SK-N-SH (cell line): ENCODE data around the gene SEC14L1. TPM values are rescaled to one million over a fixed set of nuclear protein-coding genes. Genes with fewer than 3 reads are reported as not detected.
A peak's percentile ranks its signal among the peaks of the same experiment; 100 is the strongest.

Experiments used
- CTCF ChIA-PET: fragments of 300-600, 350-600 bp; formaldehyde crosslinking; extraction: SDS; loops from one replicate; lab custom pipeline; 2021; lab: Yijun Ruan, JAX
- POLR2A ChIA-PET: fragments of 350-600 bp; sonication (Branson Sonifier 250); formaldehyde crosslinking; extraction: SDS; loops from one replicate; lab custom pipeline; 2020; ENCODE audit warnings: antibody characterized with exemption, inconsistent platforms; lab: Yijun Ruan, JAX
- DNase-seq: peaks from one replicate; pipeline ENCODE4 v3.0.0; 2012
- H2AFZ ChIP-seq: fragments of 200-600 bp; sonication (generic); 2 replicates; pipeline ENCODE4 v1.8.1; 2016; ENCODE audit warnings: antibody characterized with exemption, mild to moderate bottlenecking, low read depth
- H3F3A ChIP-seq: fragments of 200-600 bp; sonication (generic); replicated peaks from 2 replicates; pipeline ENCODE3; 2016; ENCODE audit warnings: antibody characterized with exemption, mild to moderate bottlenecking; ENCODE audit not compliant: insufficient read depth
- H3K27ac ChIP-seq, 2 experiments: fragments of 200-500 bp in 1 of 2; fragments of 200-600 bp in 1 of 2; sonication (Bioruptor generic) in 1 of 2; sonication (generic), shearing (Covaris generic) in 1 of 2; 2 replicates each; pipeline versions ENCODE4 v1.5.1 to v1.6.1; 2014 to 2016; ENCODE audit warnings: low read depth in 2 of 2, inconsistent platforms in 1 of 2, low read length in 1 of 2, mild to moderate bottlenecking in 1 of 2, mixed read lengths in 1 of 2
- H3K27me3 ChIP-seq: fragments of 200-600 bp; sonication (generic), shearing (Covaris generic); 2 replicates; pipeline ENCODE4 v1.6.1; 2016; ENCODE audit warnings: mixed run types; ENCODE audit not compliant: insufficient read depth
- H3K36me3 ChIP-seq, 2 experiments: fragments of 200-500 bp in 1 of 2; fragments of 200-600 bp in 1 of 2; sonication (Bioruptor generic) in 1 of 2; sonication (generic) in 1 of 2; replicated peaks in 1 of 2; 2 replicates each; pipeline versions ENCODE3 to v1.5.1; 2014 to 2016; ENCODE audit warnings: low read length in 1 of 2, mild to moderate bottlenecking in 1 of 2; ENCODE audit not compliant: insufficient read depth in 2 of 2, control insufficient read depth in 1 of 2
- H3K4me1 ChIP-seq, 2 experiments: fragments of 200-500 bp in 1 of 2; fragments of 200-600 bp in 1 of 2; sonication (Bioruptor generic) in 1 of 2; sonication (generic), shearing (Covaris generic) in 1 of 2; 2 replicates each; pipeline versions ENCODE4 v1.5.1 to v1.6.1; 2014 to 2016; ENCODE audit warnings: low read depth in 1 of 2, low read length in 1 of 2, mixed run types in 1 of 2; ENCODE audit not compliant: insufficient read depth in 2 of 2, control insufficient read depth in 1 of 2
- H3K4me2 ChIP-seq: fragments of 200-600 bp; sonication (generic), shearing (Covaris generic); 2 replicates; pipeline ENCODE4 v1.6.1; 2017; ENCODE audit warnings: mixed run types
- H3K4me3 ChIP-seq, 2 experiments: fragments of 200-500 bp in 1 of 2; fragments of 200-600 bp in 1 of 2; sonication (Bioruptor generic) in 1 of 2; sonication (generic), shearing (Covaris generic) in 1 of 2; 2 replicates each; pipeline versions ENCODE4 v1.5.1 to v1.8.1; 2014 to 2016; ENCODE audit warnings: low read depth in 2 of 2, inconsistent platforms in 1 of 2, low read length in 1 of 2, mild to moderate bottlenecking in 1 of 2, mixed read lengths in 1 of 2, moderate library complexity in 1 of 2
- H3K79me2 ChIP-seq: fragments of 200-600 bp; sonication (generic); 2 replicates; pipeline ENCODE4 v1.8.1; 2017; ENCODE audit warnings: mild to moderate bottlenecking; ENCODE audit not compliant: insufficient read depth
- H3K9ac ChIP-seq: fragments of 200-600 bp; sonication (generic); 2 replicates; pipeline ENCODE4 v1.6.1; 2017; ENCODE audit warnings: mixed run types
- H3K9me2 ChIP-seq: fragments of 200-600 bp; sonication (generic); 2 replicates; pipeline ENCODE4 v1.6.1; 2017; ENCODE audit warnings: mixed run types
- H3K9me3 ChIP-seq: fragments of 200-600 bp; sonication (generic); 2 replicates; pipeline ENCODE4 v1.6.1; 2017; ENCODE audit warnings: mixed run types, mild to moderate bottlenecking, moderate library complexity
- H4K20me1 ChIP-seq: fragments of 200-600 bp; sonication (generic); 2 replicates; pipeline ENCODE4 v1.6.1; 2017; ENCODE audit warnings: mild to moderate bottlenecking, mixed run types; ENCODE audit not compliant: insufficient read depth
- CHD2 ChIP-seq: fragments of 150-350 bp; IDR thresholded peaks from 2 replicates; pipeline ENCODE4 v1.6.1; 2018; ENCODE audit warnings: low read length; ENCODE audit not compliant: partially characterized antibody
- ELF1 ChIP-seq: IDR thresholded peaks from 2 replicates; pipeline ENCODE4 v1.4.0; 2012
- EP300 ChIP-seq, 2 experiments: IDR thresholded peaks; 2 replicates each; pipeline versions ENCODE4 v1.4.0 to v1.6.1; 2012; ENCODE audit warnings: borderline replicate concordance in 1 of 2, low read depth in 1 of 2, low read length in 1 of 2
- EZH2phosphoT487 ChIP-seq: fragments of 200-600 bp; sonication (generic); IDR thresholded peaks from 2 replicates; pipeline ENCODE4 v1.6.1; 2017; ENCODE audit warnings: low read depth, mixed run types, mild to moderate bottlenecking, antibody characterized with exemption, moderate library complexity, borderline replicate concordance
- FOSL2 ChIP-seq: IDR thresholded peaks from 2 replicates; pipeline ENCODE4 v1.4.0; 2012; ENCODE audit warnings: low read depth, mild to moderate bottlenecking, moderate library complexity, borderline replicate concordance
- FOXM1 ChIP-seq: IDR thresholded peaks from 2 replicates; pipeline ENCODE4 v1.4.0; 2012; ENCODE audit warnings: low read depth, mild to moderate bottlenecking
- GABPA ChIP-seq: IDR thresholded peaks from 2 replicates; pipeline ENCODE4 v1.4.0; 2012; ENCODE audit warnings: low read depth, mild to moderate bottlenecking
- GATA2 ChIP-seq: sonication (generic); formaldehyde crosslinking; IDR thresholded peaks from 2 replicates; pipeline ENCODE4 v1.5.0; 2020; ENCODE audit warnings: mild to moderate bottlenecking, missing genetic modification reagents
- IRF3 ChIP-seq: fragments of 150-350 bp; IDR thresholded peaks from 2 replicates; pipeline ENCODE4 v1.6.1; 2016; ENCODE audit warnings: mild to moderate bottlenecking, low read depth, low read length
- JUND ChIP-seq: IDR thresholded peaks from 2 replicates; pipeline ENCODE4 v1.4.0; 2012
- MAX ChIP-seq: IDR thresholded peaks from 2 replicates; pipeline ENCODE4 v1.4.0; 2012; ENCODE audit warnings: low read depth
- MEF2A ChIP-seq: IDR thresholded peaks from 2 replicates; pipeline ENCODE4 v1.4.0; 2012; ENCODE audit warnings: low read depth, borderline replicate concordance
- NFIC ChIP-seq: IDR thresholded peaks from 2 replicates; pipeline ENCODE4 v1.4.0; 2012; ENCODE audit warnings: borderline replicate concordance
- NRF1 ChIP-seq: IDR thresholded peaks from 2 replicates; pipeline ENCODE4 v1.6.1; 2012; ENCODE audit warnings: low read depth, mild to moderate bottlenecking, low read length
- PBX3 ChIP-seq: IDR thresholded peaks from 2 replicates; pipeline ENCODE4; 2012
- POLR2AphosphoS5 ChIP-seq: IDR thresholded peaks from 2 replicates; pipeline ENCODE4 v1.6.1; 2012; ENCODE audit warnings: low read depth, low read length
- RCOR1 ChIP-seq: fragments of 150-350 bp; IDR thresholded peaks from 2 replicates; pipeline ENCODE4 v1.6.1; 2017; ENCODE audit warnings: antibody characterized with exemption, low read length
- RFX5 ChIP-seq: IDR thresholded peaks from 2 replicates; pipeline ENCODE4 v1.6.1; 2012; ENCODE audit warnings: mild to moderate bottlenecking, improper control_type of control experiment, low read length
- RXRA ChIP-seq: IDR thresholded peaks from 2 replicates; pipeline ENCODE4 v1.4.0; 2012; ENCODE audit warnings: low read depth, mild to moderate bottlenecking, borderline replicate concordance
- SMC3 ChIP-seq: IDR thresholded peaks from 2 replicates; pipeline ENCODE4 v1.6.1; 2012; ENCODE audit warnings: low read depth, low read length, improper control_type of control experiment
- TAF1 ChIP-seq: IDR thresholded peaks from 2 replicates; pipeline ENCODE4 v1.6.1; 2012; ENCODE audit warnings: low read depth, mild to moderate bottlenecking, low read length, moderate library complexity, borderline replicate concordance
- TCF12 ChIP-seq: IDR thresholded peaks from 2 replicates; pipeline ENCODE4 v1.4.0; 2012
- YY1 ChIP-seq: IDR thresholded peaks from 2 replicates; pipeline ENCODE4 v1.4.0; 2012; ENCODE audit warnings: low read depth, mild to moderate bottlenecking
- ZBTB33 ChIP-seq: IDR thresholded peaks from 2 replicates; pipeline ENCODE4 v1.4.0; 2012; ENCODE audit warnings: low read depth, borderline replicate concordance
- WGBS: methylation state at CpG from one replicate; pipeline ENCODE4 v1.1.6; 2017; ENCODE audit warnings: low lambda C conversion rate; 5-methylcytosine and 5-hydroxymethylcytosine counted together
- polyA plus RNA-seq, 3 experiments: library from polyadenylated mRNA; depleted of rRNA; stranded (reverse); fragments of >200 nt; gene quantifications; 2 replicates each; pipeline ENCODE4 v1.2.3, GENCODE V29; 2012

The SEC14L1 gene
- polyA plus RNA-seq, 1 of the 3 experiments (the other 2 are of a cell fraction) = 62.4 TPM

GRCh38 chr17:77233127-77233526, 92.4 kb downstream of the SEC14L1 start:
- H3K4me1 ChIP-seq = peaks cover 3 to 15% of the 10 kb centered on the region in 2 experiments; a peak in 2 of 4 replicates
- no peak overlapping the region for H2AFZ ChIP-seq
- no peaks in the 10 kb centered on the region for H3K36me3 ChIP-seq
- H3K27ac ChIP-seq = no peak overlapping the region
- H3F3A ChIP-seq = peaks cover 30% of the 10 kb centered on the region
- no peak for TF ChIP-seq YY1
- TF ChIP-seq FOXM1 = no peak
- no peak for TF ChIP-seq RXRA
- no peak for TF ChIP-seq CHD2
- no peak for TF ChIP-seq RCOR1
- no peak for TF ChIP-seq GATA2 (CRISPR knock-in tag)
- no peak for TF ChIP-seq TAF1
- TF ChIP-seq MAX = no peak
- no peak for TF ChIP-seq FOSL2
- no peak for TF ChIP-seq JUND
- TF ChIP-seq GABPA = no peak
- TF ChIP-seq PBX3 = no peak
- no peak for TF ChIP-seq MEF2A
- TF ChIP-seq EZH2phosphoT487 = no peak
- no peaks in the 10 kb centered on the region for H3K9me2 ChIP-seq
- no peaks in the 10 kb centered on the region for H3K9me3 ChIP-seq
- POLR2A ChIA-PET = no interaction called here
- no peak for DNase-seq
- H4K20me1 ChIP-seq = no peaks in the 10 kb centered on the region
- CTCF ChIA-PET = interaction anchor here (2.0 to 3.6 kb wide), 3 partner anchors 14 to 145 kb away, joined by 11 to 19 read pairs (median 14); no protein-coding TSS in a partner anchor
- 98% methylated on average over 10 of the region's 10 CpGs for WGBS
- H3K27me3 ChIP-seq = no peaks in the 10 kb centered on the region
- H3K4me2 ChIP-seq = no peak overlapping the region
- no peak overlapping the region for H3K4me3 ChIP-seq
- H3K9ac ChIP-seq = no peak overlapping the region
- no peaks in the 10 kb centered on the region for H3K79me2 ChIP-seq

- Histone ChIP-seq H3F3A (peaks cover 30% of the 10 kb centered on the region), H3K4me3 (no peak overlapping the region), H3K36me3 (no peaks in the 10 kb centered on the region), H3K27ac (peak overlapping the region in 1 of 2 experiments; percentile 81; a peak in 1 of 4 replicates), H3K4me2 (no peak overlapping the region), H4K20me1 (no peaks in the 10 kb centered on the region), H3K9ac (no peak overlapping the region), H3K79me2 (no peaks in the 10 kb centered on the region), H3K27me3 (no peaks in the 10 kb centered on the region), H2AFZ (no peak overlapping the region), H3K4me1 (peaks cover 3 to 15% of the 10 kb centered on the region in 2 experiments; a peak in 2 of 4 replicates), H3K9me3 (no peaks in the 10 kb centered on the region), H3K9me2 (no peaks in the 10 kb centered on the region)
- ChIA-PET CTCF (interaction anchor here (2.0 to 3.6 kb wide), 3 partner anchors 13 to 146 kb away, joined by 11 to 19 read pairs (median 14); no protein-coding TSS in a partner anchor), POLR2A (no interaction called here)
- no peak for DNase-seq
- WGBS = 81% methylated on average over 20 of the region's 21 CpGs
- TF ChIP-seq TCF12 (peak; percentile 42; the same call in 1 of the 2 replicates), ELF1 (no peak), GABPA (no peak), EZH2phosphoT487 (no peak), ZBTB33 (peak; percentile 71; the same call in 1 of the 2 replicates), EP300 (IDR thresholded peaks at IDR 0.05; ENCODE audit: borderline replicate concordance in 1 of 2, low read depth in 1 of 2, low read length in 1 of 2) (peak in 1 of 2 experiments; percentile 27; a peak in 1 of 4 replicates), POLR2AphosphoS5 (peak; percentile 44; the same call in 1 of the 2 replicates), IRF3 (no peak), JUND (peak; percentile 54), NRF1 (no peak), FOSL2 (peak; percentile 89), SMC3 (no peak), RFX5 (no peak), MEF2A (peak; percentile 87), NFIC (no peak)
Observed at GRCh38 chr17:77233635-77234334, 93.0 kb downstream of the SEC14L1 start.
